ENCODE data around the gene PM20D1. TPM values are rescaled to one million over a fixed set of nuclear protein-coding genes. Genes with fewer than 3 reads are reported as not detected.
"Not testable (repeated sequence)": the region's sequence is repeated elsewhere in the genome, so short reads cannot be mapped to it uniquely, and the experiment has no call there.

The PM20D1 gene
- total RNA-seq, 1 donor from 2014 or later = not detected

GRCh38 chr1:205840146-205840923 lies 9.6 kb downstream of the PM20D1 start:
- DNase-seq (ENCODE audit: low read depth in 2 of 2) = peak in 1 of 2 donors; percentile 40

DNA sequence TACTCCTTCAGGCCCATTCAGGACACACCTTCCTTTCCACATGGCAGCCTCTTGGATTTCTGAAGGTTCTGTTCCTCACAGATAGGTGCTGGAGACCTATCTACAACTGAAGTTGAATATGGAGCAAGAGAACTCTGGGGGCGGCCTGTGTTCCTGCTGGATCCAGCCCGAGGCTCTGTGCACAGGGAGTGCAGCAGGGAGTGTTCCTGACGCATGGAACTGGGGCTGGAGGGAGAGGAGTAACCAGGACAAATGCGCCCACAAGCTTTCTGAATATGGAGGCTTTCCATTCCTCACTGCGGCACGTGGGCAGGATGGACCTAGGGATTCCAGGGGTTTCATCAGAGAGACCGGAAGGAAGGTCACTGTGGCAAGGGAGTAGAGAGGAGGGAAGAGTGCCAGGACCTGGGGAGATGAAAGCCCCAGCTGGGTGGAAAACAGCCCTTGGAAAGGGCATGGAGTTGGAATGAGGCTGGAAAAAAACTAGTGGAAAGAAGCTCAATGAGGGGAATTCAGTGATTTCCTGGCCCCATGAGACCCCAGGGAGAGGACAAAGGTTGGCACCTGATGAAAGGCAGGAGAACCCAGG lies 12.5 kb downstream of the PM20D1 start:
- peak in 1 of 2 donors; percentile 81 for DNase-seq (ENCODE audit: low read depth in 2 of 2)

GRCh38 chr1:205834751-205835150 lies 15.2 kb downstream of the PM20D1 start:
- DNase-seq (ENCODE audit: low read depth in 2 of 2) = no peak

DNA sequence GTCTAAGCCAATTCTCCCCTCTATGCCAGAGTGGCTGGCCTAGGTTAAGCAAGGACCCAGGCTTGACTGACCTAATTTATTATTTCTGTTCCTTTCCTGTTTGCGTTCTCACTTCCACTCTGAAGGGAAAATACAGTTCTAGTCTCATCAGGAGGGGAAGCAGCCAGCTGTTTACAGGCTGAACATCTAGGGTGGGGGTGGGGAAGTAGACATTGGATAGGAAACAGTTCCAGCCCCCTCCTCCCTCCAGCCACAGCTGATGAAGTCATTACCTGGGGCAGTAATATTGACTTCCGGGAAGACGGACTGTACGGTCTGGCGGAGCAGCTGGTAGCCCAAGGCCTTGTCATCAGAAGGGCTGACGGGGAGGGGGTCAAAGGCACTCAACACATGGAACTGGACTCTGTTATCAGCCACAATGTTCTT lies 17.6 kb downstream of the PM20D1 start:
- DNase-seq (ENCODE audit: low read depth in 2 of 2) = peak; percentile 39 to 43

- DNase-seq (ENCODE audit: low read depth in 2 of 2) = no peak
Observed at GRCh38 chr1:205827623-205828022, 22.3 kb downstream of the PM20D1 start.

DNA sequence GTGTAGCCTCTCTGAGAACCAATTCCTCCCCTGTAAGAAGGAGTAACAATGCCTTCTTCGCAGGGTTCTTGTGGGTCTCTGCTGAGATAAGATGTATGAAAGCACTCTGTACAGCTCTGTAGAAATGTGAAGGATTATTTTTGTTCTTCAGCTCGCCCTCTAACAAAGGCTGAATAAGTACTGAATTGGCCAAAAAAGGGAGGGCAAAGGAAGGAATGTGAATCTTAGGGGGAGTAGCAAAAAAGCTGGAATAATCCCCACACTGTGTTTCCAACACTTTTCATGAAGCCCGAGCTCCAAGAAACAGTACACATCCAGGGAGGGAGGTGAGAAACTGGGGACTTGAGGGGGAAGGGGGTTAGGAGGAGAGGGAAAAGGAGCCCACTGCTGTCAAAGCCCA lies 22.9 kb downstream of the PM20D1 start:
- DNase-seq (ENCODE audit: low read depth in 2 of 2) = no peak

DNA sequence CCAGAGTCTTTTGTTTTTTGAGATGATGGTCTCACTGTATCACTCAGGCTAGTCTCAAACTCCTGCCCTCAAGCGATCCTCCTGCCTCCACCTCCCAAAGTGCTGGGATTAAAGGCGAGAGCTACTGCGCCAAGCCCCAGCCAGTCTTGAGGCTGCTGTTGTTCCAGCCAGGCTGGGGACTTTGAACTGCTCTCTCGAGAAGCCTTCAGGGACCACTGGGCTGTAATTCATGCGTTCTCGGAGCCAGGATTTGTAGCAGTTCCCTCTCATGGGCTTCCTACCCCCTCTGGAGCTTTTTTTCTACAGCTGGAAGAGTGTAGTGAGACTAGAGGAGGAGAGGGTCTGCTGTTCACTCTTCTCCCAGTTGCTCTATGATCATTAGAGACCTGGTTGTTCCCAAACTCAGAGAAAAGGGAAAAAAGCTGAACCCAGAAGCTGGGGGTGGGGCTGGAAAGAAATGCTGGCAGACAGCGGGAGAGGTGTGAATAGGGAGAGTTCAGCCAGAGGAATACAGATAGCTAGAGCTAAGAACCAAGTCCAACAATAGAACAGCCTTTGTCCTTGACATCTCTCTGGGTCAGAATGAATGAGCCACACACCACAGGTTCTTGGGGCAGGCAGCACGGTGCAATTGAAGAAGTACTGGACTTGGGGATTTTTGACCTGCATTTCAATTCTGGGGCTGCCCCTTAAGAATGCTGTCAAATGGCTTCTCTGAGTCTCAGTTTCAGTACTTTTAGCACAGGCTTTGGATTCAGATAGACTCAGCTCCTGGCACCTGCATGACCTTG lies 23.7 kb downstream of the PM20D1 start:
- DNase-seq (ENCODE audit: low read depth in 2 of 2) = no peak

DNA sequence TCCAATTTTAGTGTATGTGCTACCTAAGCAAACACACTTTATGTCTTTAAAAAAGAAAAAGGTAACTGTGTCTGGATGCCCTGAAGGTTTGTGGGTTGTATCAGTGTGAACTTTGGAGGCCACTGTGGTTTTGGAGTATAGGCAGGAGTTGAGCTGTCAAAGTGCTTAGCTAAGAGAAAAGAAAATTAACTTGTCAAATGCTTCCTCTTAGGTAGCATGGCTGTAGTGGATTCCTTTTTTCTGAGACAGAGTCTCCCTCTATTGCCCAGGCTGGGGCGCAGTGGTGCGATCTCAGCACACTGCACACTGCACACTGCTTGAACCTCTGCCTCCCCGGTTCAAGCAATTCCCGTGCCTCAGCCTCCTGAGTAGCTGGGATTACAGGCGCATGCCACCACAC lies 25.8 kb downstream of the PM20D1 start:
- no peak for DNase-seq (ENCODE audit: low read depth in 2 of 2)

DNA sequence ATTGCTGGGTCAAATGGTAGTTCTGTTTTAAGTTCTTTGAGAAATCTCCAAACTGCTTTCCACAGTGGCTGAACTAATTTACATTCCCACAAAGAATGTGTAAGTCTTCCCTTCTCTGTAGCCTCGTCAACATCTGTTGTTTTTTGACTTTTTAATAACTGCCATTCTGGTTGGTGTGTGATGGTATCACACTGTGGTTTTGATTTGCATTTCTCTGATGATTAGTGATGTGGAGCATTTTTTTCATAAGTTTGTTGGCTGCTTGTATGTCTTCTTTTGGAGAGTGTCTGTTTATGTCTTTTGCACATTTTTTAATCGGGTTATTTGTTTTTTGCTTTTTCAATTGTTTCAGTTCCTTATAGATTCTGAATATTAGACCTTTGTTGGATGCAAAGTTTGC lies 26.7 kb downstream of the PM20D1 start:
- not testable (repeated sequence) for DNase-seq (ENCODE audit: low read depth in 2 of 2)

DNA sequence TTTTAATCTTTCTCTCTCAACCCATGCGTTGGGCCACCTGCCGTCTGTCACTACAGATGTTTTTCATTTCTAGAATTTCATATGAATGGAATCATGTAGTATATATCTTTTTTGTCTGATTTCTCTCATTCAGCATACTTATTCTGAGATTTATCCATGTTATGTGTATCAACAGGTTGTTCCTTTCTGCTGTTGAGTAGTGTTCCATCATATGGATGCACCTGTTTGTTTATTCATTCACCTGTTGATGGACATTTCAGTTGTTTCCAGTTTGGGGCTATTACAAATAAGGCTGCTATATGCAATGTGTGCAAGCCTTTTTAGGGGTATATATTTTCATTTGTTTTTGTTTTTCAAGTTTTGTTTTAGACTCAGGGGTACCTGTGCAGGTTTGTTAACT lies 27.5 kb downstream of the PM20D1 start:
- DNase-seq (ENCODE audit: low read depth in 2 of 2) = no peak

DNA sequence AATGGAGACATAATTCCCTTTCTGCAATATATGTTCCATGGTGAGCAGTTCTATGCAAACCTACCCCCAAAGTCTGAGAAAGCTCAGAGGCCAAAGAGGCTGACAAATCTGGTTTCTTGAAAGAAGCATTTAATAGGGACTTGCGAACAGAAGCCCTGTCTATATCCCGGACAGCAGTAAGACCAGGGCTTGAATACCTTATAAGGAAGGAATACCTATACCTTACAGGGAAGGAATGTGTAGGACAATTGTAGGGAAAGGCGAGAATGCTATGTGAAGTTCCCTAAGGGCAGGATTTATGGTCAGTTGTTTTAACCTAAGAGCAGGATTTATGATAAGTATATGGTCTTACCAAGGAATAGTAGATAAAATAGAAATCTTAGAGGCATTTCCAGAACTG lies 31.9 kb downstream of the PM20D1 start:
- DNase-seq (ENCODE audit: low read depth in 2 of 2) = no peak

DNA sequence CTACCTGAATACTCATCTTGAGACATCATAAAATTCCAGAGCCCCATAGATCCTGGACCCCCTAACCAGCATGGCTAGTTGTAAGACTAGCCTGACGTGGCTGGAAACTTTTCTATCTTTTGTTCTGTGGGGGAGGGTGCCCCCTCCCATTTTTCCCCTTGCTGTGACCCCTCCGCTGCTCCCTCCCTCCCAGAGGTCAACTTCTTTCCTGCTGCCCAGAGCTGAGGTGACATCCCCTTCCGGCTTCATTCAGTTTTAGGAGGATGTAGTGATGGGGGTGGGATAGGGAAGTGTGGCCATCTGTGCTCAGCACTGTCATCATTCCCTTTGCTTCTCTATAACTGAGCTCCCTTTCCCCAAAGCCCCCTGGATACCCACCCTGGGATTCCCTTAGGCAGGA lies 32.6 kb downstream of the PM20D1 start:
- DNase-seq (ENCODE audit: low read depth in 2 of 2) = peak in 1 of 2 donors; percentile 61

DNA sequence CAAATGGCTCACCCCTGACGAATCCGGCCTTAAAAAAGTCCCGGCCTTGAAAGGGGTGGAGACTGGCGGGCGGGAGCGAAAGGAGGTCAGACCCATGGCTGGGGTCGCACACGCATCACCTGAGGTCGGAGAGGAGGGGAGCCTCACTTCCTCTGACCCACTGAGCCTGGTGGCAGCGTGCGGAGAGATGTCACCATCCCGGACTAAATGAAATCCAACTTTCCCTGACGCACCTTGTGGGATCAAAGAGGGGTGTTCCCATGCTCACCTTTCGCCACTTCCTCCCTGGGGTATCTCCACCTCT lies 36.2 kb downstream of the PM20D1 start:
- peak in 1 of 2 donors; percentile 17 for DNase-seq (ENCODE audit: low read depth in 2 of 2)

GRCh38 chr1:205812878-205813754 lies 36.8 kb downstream of the PM20D1 start, which contains the start of gene SLC41A1:
SLC41A1 (minus strand) TSS chr1:205813198; CDS start chr1:205810441, 2,757 bp downstream.
- peak; percentile 93 for DNase-seq (ENCODE audit: low read depth in 2 of 2)

GRCh38 chr1:205812271-205812877 lies 37.6 kb downstream of the PM20D1 start:
- peak; percentile 24 to 32 for DNase-seq (ENCODE audit: low read depth in 2 of 2)

- DNase-seq (ENCODE audit: low read depth in 2 of 2) = peak in 1 of 2 donors; percentile 23
Observed at GRCh38 chr1:205811660-205812059, 38.3 kb downstream of the PM20D1 start.

- no peak for DNase-seq (ENCODE audit: low read depth in 2 of 2)
Observed at GRCh38 chr1:205810448-205811157, 39.3 kb downstream of the PM20D1 start.

- DNase-seq (ENCODE audit: low read depth in 2 of 2) = no peak
Observed at GRCh38 chr1:205809942-205810345, 40.0 kb downstream of the PM20D1 start.

GRCh38 chr1:205809469-205809868 lies 40.5 kb downstream of the PM20D1 start:
- DNase-seq (ENCODE audit: low read depth in 2 of 2) = no peak

- DNase-seq (ENCODE audit: low read depth in 2 of 2) = no peak
Observed at GRCh38 chr1:205805082-205805711, 44.7 kb downstream of the PM20D1 start.

Data from lung microvascular endothelial cell (primary cell).